OCI-LY3 (cell line): ENCODE results near the gene IFT122.

ENCODE experiments used
- CTCF ChIP-seq: fragments of 200-600, 300-600 bp; sonication (generic); IDR thresholded peaks from 2 replicates; pipeline ENCODE4 v1.5.1; 2014; ENCODE audit warnings: antibody characterized with exemption, low read length, low read depth
- EZH2phosphoT487 ChIP-seq: fragments of 200-600 bp; shearing (Covaris generic); IDR thresholded peaks from 2 replicates; pipeline ENCODE4 v1.6.1; 2018; ENCODE audit warnings: antibody characterized with exemption, mixed run types, low read depth

DNA sequence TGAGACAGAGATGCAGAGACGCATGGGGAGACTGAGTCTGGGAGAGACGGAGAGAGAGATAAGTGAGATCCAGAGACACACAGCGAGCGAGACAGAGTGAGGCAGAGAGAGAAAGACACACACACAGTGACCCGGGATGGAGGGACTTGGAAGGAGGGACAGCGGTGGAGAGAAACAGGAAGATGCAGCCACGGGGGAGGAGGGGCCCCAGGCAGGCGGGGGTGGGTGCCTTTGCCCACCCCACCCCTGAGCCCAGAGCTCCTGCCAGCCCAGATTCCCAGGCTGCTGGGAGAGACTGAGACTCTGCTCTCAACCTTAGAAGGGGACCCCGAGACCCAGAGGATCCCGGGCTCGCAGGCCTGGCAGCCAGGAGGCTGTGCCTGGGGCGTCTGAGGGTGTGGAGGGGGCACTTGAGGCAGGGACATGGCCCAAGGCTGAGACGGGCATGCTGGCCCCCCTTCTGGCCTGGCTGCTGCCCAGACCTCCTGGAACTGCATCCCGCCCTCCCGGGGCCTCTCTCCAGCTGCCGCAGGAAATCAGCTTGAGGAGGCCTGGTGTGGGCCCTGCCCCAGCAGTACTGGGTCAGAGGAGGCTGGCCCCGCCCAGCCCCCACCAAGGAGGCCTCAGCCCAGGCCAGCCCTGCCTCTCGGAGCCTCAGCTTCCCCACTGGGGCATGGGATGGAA is 121.0 kb downstream of the IFT122 start:
- no peak for TF ChIP-seq CTCF
- TF ChIP-seq EZH2phosphoT487: no peak
